HuH-7.5 (cell line): ENCODE results near the gene THRB.

Experiments used
- DNase-seq: peaks from one replicate; pipeline ENCODE4 v3.0.0; 2011; ENCODE audit warnings: low spot score

The THRB gene

DNA sequence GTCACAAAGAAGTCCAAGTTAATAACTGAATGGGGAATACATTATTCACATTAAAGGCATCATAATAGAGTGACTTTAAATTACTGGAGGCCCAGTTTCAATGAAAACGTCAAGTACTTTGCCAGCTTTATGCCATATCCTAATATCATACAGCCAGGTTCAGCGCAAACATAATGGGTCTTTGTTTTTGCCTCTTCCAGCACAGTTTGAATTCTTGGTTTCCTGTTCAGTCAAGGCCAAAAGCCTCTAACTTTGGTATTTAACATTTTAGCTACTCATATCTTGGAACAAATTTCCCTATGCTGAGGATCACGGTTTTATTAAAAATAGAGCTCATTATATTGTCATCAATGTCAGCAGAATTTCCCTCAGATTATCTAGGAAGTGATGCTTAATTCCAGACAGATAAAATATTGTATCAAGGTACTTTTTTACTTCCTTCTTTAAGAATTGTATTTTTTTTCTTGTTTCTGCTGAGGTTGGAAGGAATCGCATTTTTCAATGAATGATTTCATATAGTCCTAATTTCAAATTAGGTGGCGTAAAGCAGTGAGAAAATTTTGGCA, 269.2 kb downstream of the THRB start:
- no peak for DNase-seq

DNA sequence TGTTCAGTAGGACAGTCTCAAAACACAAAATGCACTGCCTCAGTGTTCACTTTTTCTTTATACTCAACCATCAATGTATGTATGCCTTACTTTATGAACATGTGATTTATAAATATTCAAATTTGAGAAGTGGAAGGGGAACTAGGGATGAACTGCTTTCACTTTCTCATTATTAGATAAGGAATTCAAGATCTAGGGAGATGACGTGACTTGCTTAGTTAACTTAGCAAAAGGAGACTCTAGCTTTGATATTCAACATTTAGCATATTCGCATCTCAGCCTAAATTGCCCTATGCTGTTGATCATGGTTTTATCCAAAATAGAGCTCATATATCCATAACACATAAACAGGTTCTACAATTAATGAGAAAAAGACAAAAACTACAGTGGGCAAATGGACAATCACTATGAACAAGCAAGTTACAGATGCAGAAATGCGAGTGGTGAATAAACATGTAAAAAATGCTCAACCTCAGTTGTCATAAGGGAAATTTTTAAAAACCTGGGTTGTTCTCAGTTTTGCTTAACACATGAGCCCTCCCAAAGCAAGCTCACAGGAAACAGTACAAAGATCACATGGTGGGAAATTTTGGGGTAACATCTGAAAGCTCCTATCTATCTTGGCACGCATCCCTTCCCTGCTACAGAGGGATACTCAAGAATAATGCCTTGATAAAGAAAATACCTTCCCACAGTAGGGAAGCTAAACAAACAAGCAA, 269.8 kb downstream of the THRB start:
- no peak for DNase-seq

DNA sequence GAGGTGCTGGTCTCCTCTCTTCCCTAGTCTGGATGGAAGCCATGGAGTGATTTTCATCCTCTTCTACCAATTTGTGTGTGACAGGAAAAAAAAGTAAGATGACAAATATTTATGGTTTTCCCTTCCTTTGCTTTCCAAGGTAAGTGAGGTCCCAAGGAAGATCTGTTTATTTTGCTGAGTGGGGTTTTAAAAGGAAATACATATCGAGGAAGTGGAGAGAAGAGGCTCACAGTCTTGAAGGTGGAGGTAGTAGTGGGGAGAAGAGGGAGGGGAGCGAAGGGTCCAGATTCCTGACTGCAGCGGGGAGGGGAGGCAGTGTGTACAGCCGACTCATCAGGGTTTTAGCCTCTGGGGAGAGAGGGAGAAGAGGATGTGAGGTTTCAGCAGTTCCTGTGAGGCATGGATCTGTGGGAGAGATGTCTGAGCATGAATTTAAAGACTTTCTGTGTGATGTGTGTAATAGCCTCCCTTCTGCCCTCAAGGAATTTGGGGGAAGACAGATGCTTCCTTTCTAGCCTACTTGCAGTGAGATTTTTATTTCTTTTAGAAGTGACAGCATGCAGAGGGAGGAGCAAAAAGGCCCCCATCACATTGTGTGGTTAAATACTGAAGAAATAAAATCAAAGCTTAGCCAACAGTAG, 272.4 kb downstream of the THRB start:
- DNase-seq = no peak

DNA sequence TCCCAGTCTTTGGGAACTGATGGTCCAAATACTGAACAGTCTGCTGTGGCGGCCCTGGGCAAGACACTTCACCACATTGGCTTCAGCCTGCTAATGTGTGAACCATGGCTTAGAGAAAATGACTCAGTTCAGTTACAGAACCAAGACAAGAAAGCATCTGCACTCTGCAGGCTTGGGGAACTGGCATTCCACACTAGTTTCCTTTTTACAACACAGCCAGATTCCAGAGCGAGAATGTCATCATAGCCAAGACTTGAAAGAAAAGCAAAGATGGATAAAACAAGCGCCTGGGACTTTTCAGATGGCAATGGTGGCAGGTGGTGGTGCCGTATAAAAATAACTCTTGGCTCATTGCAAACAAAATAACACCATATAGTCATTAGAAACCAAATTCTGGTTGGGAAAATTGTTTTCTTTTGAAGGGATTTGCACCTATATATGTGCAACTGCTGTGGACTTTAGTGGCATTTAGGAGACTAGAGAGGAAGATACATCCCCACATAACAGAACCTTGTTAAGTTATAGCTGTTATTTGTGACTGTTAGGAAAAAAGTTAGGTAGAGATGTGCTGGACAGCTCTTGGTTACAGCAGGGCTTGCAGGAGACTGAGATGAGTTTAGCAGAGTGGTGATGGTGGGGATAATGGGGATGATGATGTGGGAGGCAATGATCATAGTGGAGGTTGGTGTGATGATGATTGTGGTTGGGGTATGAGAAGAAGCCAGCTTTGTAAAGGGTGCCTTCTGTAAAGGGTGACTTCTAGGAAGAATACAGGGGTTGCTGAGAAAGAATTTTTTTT, 273.6 kb downstream of the THRB start:
- DNase-seq = no peak

DNA sequence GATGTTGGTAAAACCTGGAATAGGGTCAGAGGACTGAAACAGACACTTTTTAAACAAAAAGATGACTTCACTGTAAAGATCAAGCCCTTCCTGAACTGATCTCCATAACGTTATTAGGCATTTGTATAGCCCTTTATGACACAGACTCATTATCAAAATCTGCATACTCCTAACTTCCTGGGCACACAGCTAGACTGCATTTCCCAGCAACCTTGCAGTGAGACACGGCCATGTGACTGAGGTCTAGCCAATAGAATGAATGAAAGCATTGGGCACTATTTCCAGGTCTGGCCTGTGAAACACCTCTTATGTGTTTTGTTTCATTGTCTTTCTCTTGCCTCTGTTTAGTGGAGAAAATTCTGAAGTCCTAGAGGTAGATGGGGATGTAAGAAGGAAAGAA, 279.1 kb downstream of the THRB start:
- DNase-seq = no peak

DNA sequence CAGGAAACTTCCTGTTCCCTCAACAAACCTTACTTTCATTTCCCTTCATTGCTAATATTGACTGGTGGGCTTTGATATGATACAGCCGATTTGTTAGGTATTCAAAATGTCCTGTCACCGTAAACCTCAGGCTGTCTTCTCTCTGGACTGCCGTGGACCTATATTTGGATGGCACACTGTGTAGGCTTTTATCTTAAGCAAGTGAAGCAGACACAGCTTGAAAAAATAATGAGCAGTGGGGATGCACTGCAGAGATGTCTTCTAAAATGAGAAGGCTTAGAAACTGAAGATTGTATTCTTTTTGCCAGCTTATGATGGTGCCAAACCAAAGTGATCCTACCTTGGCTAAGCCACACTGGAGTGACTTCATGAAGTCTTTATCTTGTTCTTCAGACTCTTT, 283.3 kb downstream of the THRB start:
- DNase-seq = no peak

DNA sequence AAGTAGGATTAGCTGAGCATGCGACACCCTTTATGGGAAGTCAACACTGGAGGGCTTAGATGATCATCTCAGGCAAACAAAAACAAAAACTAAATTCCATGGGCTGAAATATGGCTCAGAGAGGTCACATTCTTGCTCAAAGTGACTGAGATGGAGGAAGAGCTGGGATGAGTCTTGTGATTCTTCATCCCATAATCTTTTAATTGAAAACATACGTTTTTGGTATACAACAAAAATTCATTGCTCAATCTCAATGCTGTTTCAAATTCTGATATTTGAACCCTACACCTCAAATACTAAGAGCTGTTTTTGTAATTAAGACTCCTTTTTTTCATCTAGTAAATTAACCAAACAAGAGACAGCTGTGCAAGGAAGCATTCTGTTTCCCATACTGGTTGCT, 292.6 kb downstream of the THRB start:
- DNase-seq = no peak

DNA sequence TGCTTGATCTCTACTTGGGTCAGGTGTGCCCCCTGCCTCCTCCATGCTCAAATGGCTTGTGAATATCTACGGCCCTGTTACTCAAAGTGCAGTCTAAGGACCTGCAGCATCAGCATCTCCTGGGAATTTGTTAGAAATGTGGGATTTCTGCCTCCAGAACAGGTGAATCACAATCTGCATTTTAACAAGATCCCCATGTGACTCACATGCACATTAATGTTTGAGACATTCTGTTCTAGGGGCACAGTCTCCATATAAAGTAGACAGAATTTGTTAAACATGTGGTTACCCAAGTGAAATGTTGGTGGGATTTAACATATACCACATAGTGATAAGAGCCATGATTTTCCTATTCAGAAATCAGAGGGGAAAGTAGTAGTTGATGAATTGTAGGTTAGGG, 293.3 kb downstream of the THRB start:
- no peak for DNase-seq

DNA sequence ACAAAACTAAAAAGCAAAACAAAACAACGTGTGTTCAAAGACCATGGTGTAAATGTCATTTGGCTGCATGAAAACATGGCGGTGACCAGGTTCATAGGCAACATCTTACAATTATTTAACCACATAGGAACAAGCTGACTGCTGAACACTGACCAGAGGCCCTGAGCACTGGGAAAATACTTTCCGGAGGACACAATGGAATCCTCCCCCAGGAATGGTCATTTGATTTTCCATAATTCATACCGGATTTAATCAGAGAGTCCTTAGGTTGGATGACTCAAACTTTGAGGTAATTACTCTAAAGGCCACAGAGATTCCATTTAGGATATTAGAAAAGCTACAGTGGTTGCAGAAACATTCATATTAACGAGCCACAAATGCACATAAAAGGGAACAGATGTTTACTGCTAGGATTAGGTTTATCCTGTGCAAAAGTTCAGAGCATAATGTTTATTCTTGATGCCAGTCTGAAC, 294.8 kb downstream of the THRB start:
- no peak for DNase-seq

DNA sequence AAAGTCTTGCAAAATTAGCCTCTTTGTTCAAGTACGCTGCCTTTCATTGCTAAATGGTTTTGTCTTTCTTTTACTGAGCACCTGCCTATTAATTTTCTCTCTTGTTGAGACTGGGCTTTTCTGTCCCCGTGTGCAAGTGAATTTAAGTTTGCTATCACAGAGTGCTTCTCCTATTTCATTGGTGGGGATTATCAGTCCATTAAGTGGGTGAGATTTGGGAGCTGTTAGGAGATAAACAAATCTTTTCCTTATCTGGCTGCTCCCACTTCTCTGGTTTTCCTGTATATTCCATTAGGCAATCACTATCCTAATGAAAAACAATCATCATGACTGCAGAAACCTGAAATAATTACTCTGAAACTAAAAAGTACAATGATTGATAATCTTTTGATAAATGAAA, 295.4 kb downstream of the THRB start:
- no peak for DNase-seq

DNA sequence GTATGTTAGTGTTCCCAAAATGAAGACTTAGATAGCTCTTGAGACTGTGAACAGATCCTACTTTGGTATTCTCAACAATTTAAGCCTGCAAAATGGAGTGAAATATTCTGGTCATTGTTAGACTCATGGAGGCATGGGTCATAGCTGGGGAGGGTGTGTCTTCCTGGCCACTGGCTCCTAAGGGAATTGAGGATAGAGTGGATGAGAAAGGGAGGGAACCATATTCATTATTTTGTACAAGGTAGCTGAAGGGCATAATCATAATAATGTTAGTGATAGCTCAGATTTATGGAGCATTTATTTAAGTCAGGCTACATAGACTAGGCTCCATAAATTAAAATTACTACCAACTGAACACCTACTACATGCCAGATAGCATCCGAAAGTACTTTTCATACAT, 295.9 kb downstream of the THRB start:
- DNase-seq = no peak

DNA sequence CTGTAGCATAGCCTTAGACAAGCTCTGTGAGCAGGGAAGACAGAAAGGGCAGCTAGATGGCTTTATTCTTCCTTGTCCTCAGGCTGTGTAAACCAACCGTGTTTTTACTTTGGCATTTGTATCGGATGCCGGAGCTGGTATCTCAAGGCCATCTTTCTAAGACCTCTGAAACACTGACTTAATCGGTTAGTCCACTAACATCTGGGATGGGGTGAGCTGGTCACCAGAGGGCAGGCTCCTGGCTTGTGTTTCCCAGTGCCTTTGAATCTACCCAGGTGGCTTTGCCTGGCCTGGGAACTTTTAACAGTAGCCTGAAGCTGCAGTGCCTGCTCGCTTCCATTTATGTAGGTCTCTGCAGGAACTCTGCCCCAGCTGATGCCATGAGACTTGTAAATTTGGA, 296.8 kb downstream of the THRB start:
- DNase-seq = no peak

DNA sequence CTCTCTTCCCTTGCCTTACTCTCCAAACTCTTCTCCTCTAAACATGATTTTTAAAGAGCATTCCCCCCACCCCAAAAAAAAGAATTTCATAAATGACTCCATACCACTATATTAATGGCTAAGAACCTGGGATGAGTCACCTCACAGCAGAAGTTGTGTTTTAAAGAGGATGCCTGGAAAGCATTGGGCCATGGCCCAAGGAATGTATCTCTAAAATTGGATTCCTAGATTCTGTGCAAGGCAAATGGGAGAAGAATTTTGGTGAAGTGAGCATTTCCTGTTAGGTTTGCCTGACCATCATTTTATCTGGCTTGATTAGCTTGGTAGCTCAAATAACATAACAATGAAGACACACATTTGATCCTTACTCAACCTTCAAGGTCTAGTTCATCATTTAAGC, 298.1 kb downstream of the THRB start:
- no peak for DNase-seq

DNA sequence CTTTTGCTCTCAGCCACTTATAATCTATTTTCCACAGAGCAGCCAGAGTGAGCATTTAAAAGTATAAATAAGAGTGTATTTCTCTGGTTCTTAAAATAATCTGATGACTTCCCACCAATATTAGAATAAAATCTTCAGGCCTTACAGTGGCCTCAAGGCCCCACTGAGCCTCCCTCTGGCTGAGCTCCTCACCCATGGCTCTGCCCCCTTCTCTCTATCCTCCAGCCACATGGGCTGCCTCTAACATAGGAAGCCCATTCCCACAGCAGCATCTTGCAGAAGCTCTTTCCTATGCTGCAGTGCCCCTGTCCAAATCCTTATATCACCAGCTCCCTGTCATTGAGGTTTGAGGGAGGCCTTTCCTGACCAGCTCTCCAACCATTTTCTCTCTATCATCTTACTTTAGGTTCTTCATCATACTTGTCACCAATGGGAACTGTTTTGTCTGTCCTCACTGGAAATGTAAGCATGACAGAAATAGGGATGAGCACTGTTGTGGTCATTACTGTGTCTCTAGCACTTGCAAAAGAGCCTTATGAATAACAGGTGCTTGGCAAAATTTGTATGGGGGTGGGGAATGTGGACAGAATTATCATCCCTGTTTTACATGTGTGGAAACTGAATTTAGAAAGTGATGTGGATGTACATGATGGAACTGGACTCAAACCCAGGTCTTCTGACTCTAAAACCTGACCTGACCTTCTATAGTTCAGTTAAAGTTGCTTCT, 299.0 kb downstream of the THRB start:
- no peak for DNase-seq

DNA sequence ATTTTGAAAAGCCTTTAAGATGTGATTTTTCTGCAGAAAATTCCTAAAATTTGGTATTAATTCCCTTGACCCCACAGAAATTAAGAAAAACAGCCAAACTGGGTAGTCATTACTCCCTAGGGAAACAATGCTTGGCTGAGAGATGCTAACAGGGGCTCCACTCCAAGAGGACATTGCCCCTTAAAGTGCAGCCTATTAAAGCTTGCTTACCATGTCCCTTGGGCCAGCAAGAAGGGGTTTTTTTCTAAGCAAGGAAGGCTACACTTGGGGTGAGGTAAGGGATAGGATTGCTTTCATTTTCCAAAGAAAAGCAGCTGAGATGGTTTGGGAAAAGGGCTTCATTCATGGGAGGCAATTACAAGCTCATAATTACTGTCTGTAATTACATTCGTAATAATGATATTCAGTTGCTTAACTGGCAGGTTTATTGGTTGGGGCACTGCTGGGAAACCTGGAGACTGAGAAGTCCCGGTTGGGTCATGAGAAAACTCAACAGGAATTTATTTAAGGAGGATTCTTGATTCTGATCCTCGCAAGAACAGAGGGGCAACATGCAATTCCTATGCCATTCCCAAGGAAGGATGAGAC, 302.1 kb downstream of the THRB start:
- DNase-seq = no peak

DNA sequence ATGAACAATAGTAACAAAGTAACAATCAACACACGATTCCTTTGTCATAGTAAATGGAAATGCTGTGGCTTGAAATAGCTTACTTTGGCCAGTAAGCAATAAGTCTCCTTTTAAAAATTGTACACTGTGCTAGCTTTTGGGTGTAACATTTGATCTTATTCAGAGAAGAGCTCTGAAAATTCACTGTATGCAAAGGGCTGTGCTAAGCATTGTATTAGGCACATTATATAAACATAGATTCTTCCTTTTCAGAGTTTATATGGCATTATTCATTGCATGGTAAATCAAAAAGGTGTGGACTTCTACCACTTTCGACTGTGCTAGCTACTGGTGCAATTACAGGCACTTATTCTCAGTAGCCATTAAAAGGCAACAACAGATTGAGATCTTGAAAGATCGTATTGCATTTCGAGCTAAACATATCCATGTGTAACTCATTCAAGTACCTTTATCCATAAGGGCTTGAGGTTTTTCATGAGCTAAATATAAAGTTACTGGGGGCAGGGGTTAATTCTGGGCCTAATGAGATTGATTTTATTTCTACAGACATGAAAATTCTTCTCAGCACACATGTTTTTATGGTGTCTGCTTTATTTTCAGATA, 302.7 kb downstream of the THRB start:
- no peak for DNase-seq

DNA sequence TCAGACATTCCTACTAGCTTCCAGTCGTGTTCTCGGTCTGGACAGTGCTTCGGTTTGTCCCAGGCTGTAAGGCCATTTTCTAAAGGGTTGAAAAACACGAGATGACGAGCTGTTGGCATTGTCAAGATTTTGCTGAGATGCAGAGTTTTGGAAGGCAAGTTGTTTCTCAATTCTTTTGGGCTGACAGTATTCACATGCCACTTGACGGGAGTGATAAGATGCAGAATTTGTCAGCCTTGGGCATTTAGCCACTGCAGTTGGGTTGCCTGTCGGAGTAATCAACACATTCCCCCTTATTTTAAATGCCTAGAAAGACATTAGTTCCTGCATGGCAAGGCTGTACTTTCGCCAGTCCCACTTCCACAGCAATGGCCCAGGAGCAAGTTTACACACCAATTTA, 304.4 kb downstream of the THRB start:
- no peak for DNase-seq

DNA sequence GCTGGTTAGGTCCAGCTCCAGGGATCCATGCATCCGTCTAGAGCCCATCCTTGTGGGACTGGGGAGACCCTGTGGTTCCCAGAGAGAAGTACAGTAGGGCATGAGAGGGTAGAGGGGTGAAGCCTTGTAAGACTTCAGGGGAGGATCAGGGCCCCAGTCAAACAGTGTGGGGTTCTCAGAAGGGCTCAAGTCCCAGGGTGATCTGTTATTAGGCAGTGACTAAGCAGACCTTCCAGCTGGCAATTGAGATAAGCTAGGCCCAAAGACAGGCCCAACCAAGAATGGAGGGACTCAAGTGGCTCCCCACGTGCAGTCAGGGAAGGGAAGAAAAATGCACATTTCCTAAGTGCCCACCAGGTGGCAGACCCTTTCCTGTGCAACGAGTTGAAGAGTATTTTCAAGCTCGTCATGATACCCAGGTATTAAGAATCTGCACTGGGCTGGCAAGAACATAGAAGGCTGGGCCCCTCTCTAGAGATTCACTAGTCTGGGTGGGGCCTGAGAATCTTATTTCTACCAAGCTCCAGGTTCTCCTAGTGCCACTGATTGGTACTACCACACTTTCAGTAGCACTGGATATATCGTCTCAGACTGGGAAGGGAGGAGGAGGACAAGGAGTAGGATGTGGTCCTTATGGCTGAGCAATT, 308.8 kb downstream of the THRB start:
- peak; percentile 49 for DNase-seq

DNA sequence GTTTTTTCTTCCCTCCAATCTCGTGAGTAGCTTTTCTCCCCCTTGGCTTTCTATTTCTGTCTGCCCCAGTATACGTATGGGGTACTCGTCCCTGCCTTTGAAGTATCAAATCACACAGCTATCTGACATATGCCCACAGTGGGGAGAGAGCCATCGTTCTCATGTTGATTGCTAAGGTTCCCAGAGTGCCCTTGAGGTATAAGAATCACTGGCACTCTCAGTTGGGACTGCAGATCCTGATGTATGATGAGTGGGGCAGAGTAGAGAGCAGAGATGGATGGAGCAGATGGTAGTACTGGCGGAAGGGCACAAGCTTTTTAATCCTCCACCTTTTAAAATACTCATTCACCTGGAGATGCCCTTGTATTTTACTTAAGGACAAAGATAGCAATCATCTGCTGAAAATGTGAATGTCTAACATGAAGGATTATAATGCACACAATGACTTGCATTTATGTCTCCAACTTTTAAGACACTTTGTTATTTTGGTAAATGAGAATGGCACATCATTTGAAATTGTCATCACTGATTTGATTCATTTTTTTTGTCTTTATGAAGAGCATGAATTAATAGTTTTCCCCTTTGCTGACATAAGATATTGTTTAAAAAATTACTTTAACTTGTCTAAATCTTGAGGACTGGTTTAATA, 310.0 kb downstream of the THRB start:
- no peak for DNase-seq

DNA sequence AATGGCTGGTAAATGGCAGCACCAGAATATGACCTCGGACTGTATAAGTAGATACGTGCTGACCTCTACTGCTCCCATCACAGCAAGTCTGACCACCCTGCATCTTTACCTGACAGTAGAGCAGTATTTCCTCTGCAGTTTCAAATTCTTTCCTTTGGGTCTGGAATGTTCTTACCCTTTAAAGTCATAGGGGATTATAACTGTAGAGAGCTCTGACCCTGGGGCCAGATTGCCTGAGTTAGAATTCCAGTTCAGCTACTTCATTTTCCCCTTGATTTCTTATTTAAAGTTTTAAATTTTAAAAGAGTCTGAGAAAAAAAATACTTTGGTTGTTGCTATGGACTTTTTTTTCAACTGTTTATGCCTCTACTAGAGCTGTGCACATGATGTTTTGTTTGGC, 311.9 kb downstream of the THRB start:
- no peak for DNase-seq
